Stimulated activated CD8-positive, alpha-beta memory T cell treated with anti-CD3 and anti-CD28 coated beads, Interleukin-7, amount 100 ng/mL, for 4 hours (primary cell): Measurements from ENCODE around the gene BFSP2.

ENCODE experiments used
- DNase-seq, 2 donors: peaks; one replicate each; pipeline ENCODE4 v3.0.0-alpha.2; 2020; ENCODE audit warnings: low read depth in 2 of 2

BFSP2 gene

GRCh38 chr3:133400006-133400515 lies at the start of gene BFSP2:
BFSP2 (plus strand) TSS chr3:133400056; CDS start chr3:133400084, 28 bp downstream.
- no peak for DNase-seq

- DNase-seq = no peak
These were observed 45.1 kb upstream of the BFSP2 start for GRCh38 chr3:133354721-133355120.

- no peak for DNase-seq
These were observed 39.4 kb upstream of the BFSP2 start for GRCh38 chr3:133360476-133360875.

GRCh38 chr3:133361011-133361410 lies 38.8 kb upstream of the BFSP2 start:
- no peak for DNase-seq

GRCh38 chr3:133361435-133361834 lies 38.4 kb upstream of the BFSP2 start:
- no peak for DNase-seq

- DNase-seq = no peak
These were observed 37.3 kb upstream of the BFSP2 start for GRCh38 chr3:133362539-133362938.

- DNase-seq = no peak
These were observed 35.2 kb upstream of the BFSP2 start for GRCh38 chr3:133364704-133365103.

- no peak for DNase-seq
These were observed 32.9 kb upstream of the BFSP2 start for GRCh38 chr3:133366921-133367320.

- no peak for DNase-seq
These were observed 32.5 kb upstream of the BFSP2 start for GRCh38 chr3:133367403-133367802.

- DNase-seq = no peak
These were observed 31.9 kb upstream of the BFSP2 start for GRCh38 chr3:133367956-133368355.

GRCh38 chr3:133368371-133369067 lies 31.3 kb upstream of the BFSP2 start:
- no peak for DNase-seq

GRCh38 chr3:133369068-133369440 lies 30.8 kb upstream of the BFSP2 start:
- no peak for DNase-seq

- no peak for DNase-seq
These were observed 28.7 kb upstream of the BFSP2 start for GRCh38 chr3:133371181-133371580.

GRCh38 chr3:133371676-133372075 lies 28.2 kb upstream of the BFSP2 start:
- no peak for DNase-seq

GRCh38 chr3:133374708-133375402 lies 25.0 kb upstream of the BFSP2 start:
- DNase-seq = no peak

- DNase-seq = no peak
These were observed 24.5 kb upstream of the BFSP2 start for GRCh38 chr3:133375403-133375745.

GRCh38 chr3:133376810-133377209 lies 23.0 kb upstream of the BFSP2 start:
- no peak for DNase-seq

GRCh38 chr3:133377396-133377795 lies 22.5 kb upstream of the BFSP2 start:
- DNase-seq = no peak

- DNase-seq = no peak
These were observed 19.9 kb upstream of the BFSP2 start for GRCh38 chr3:133379926-133380325.

- DNase-seq = no peak
These were observed 19.2 kb upstream of the BFSP2 start for GRCh38 chr3:133380481-133381225.

- no peak for DNase-seq
These were observed 18.3 kb upstream of the BFSP2 start for GRCh38 chr3:133381346-133382109.

- no peak for DNase-seq
These were observed 16.7 kb upstream of the BFSP2 start for GRCh38 chr3:133383175-133383574.
